WTC11 (cell line): ENCODE measurements around the gene ROR2. TPM values are rescaled to one million over a fixed set of nuclear protein-coding genes. Genes with fewer than 3 reads are reported as not detected.

Experiments
- ATAC-seq: fragments of 200-7000 bp; cut with Tn5 transposase; 2 replicates; pipeline ENCODE4 v1.10.0; 2021; ENCODE audit warnings: mild to moderate bottlenecking, moderate library complexity
- CTCF ChIA-PET: fragments of 300-600 bp; sonication (Branson Sonifier 250); formaldehyde crosslinking; loops from one replicate; lab custom pipeline; 2021; ENCODE audit warnings: antibody characterized with exemption; lab: Charles Lee
- POLR2A ChIA-PET: fragments of 350-600 bp; sonication (Branson Sonifier 250); formaldehyde crosslinking; loops from one replicate; lab custom pipeline; 2021; ENCODE audit warnings: antibody characterized with exemption; lab: Charles Lee
- DNase-seq: peaks from one replicate; pipeline ENCODE4 v3.0.0; 2021; ENCODE audit warnings: low spot score
- H3K27ac Mint-ChIP-seq: 2 replicates; pipeline ENCODE4 v1.8.0; 2021; ENCODE audit warnings: mixed read lengths
- H3K27me3 Mint-ChIP-seq: 2 replicates; pipeline ENCODE4 v1.8.0; 2021; ENCODE audit warnings: low read depth, mild to moderate bottlenecking, moderate library complexity, mixed read lengths
- H3K36me3 Mint-ChIP-seq: 2 replicates; pipeline ENCODE4 v1.8.0; 2021; ENCODE audit warnings: mixed read lengths
- H3K4me1 Mint-ChIP-seq: 2 replicates; pipeline ENCODE4 v1.8.0; 2022; ENCODE audit warnings: mixed read lengths
- H3K4me3 Mint-ChIP-seq: 2 replicates; pipeline ENCODE4 v1.8.0; 2021; ENCODE audit warnings: mild to moderate bottlenecking, moderate library complexity, mixed read lengths
- H3K9me3 Mint-ChIP-seq: 2 replicates; pipeline ENCODE4 v1.8.0; 2021; ENCODE audit warnings: mixed read lengths
- ATF3 ChIP-seq: sonication (generic); formaldehyde crosslinking; conservative IDR thresholded peaks from 2 replicates; pipeline ENCODE4 v1.8.1; 2022; ENCODE audit warnings: mild to moderate bottlenecking, missing genetic modification reagents
- CDX4 ChIP-seq: fragments of 250-450 bp; sonication (Bioruptor Pico); IDR thresholded peaks from 2 replicates; pipeline ENCODE4 v1.9.0; 2021; ENCODE audit warnings: moderate library complexity, mild to moderate bottlenecking, inconsistent platforms, borderline replicate concordance
- CREB1 ChIP-seq: sonication (generic); formaldehyde crosslinking; IDR thresholded peaks from 2 replicates; pipeline ENCODE4 v1.8.0; 2023; ENCODE audit warnings: mild to moderate bottlenecking, missing genetic modification reagents
- E2F4 ChIP-seq: sonication (generic); formaldehyde crosslinking; IDR thresholded peaks from 2 replicates; pipeline ENCODE4 v1.8.1; 2022; ENCODE audit warnings: low read depth, mild to moderate bottlenecking, moderate library complexity, missing genetic modification reagents, borderline replicate concordance
- EMX1 ChIP-seq: fragments of 250-450 bp; sonication (Bioruptor Pico); IDR thresholded peaks from 2 replicates; pipeline ENCODE4 v1.8.0; 2021; ENCODE audit warnings: mild to moderate bottlenecking
- ERG ChIP-seq: fragments of 250-450 bp; sonication (Bioruptor Pico); IDR thresholded peaks from 2 replicates; pipeline ENCODE4 v1.8.0; 2021; ENCODE audit warnings: mild to moderate bottlenecking
- ESRRA ChIP-seq: sonication (generic); formaldehyde crosslinking; IDR thresholded peaks from 2 replicates; pipeline ENCODE4 v1.8.1; 2022; ENCODE audit warnings: mild to moderate bottlenecking, missing genetic modification reagents, borderline replicate concordance
- ETV6 ChIP-seq: sonication (generic); formaldehyde crosslinking; IDR thresholded peaks from 2 replicates; pipeline ENCODE4 v1.8.1; 2022; ENCODE audit warnings: mild to moderate bottlenecking, missing genetic modification reagents
- GRHL2 ChIP-seq: fragments of 250-450 bp; sonication (Bioruptor Pico); IDR thresholded peaks from 2 replicates; pipeline ENCODE4 v1.8.0; 2022; ENCODE audit warnings: mild to moderate bottlenecking, moderate library complexity; ENCODE audit not compliant: insufficient replicate concordance, severe bottlenecking
- HMGA2 ChIP-seq: fragments of 250-450 bp; sonication (Bioruptor Pico); IDR thresholded peaks from 2 replicates; pipeline ENCODE4 v1.4.0; 2021; ENCODE audit warnings: mild to moderate bottlenecking, moderate library complexity
- IRF1 ChIP-seq: sonication (generic); formaldehyde crosslinking; IDR thresholded peaks from 2 replicates; pipeline ENCODE4 v1.8.0; 2023; ENCODE audit warnings: missing genetic modification reagents
- JAZF1 ChIP-seq: fragments of 250-450 bp; sonication (Bioruptor Pico); IDR thresholded peaks from 2 replicates; pipeline ENCODE4 v1.9.0; 2021; ENCODE audit warnings: moderate library complexity, mild to moderate bottlenecking, inconsistent platforms
- KAT7 ChIP-seq: sonication (generic); formaldehyde crosslinking; IDR thresholded peaks from 2 replicates; pipeline ENCODE4 v1.8.1; 2023; ENCODE audit warnings: missing genetic modification reagents, mild to moderate bottlenecking, borderline replicate concordance
- MXD4 ChIP-seq: fragments of 250-450 bp; sonication (Bioruptor Pico); IDR thresholded peaks from 2 replicates; pipeline ENCODE4 v1.8.0; 2021; ENCODE audit warnings: mild to moderate bottlenecking, moderate library complexity, borderline replicate concordance
- PRDM15 ChIP-seq: sonication (generic); formaldehyde crosslinking; IDR thresholded peaks from 2 replicates; pipeline ENCODE4 v1.8.0; 2022; ENCODE audit warnings: missing genetic modification reagents
- PREB ChIP-seq: sonication (generic); formaldehyde crosslinking; IDR thresholded peaks from 2 replicates; pipeline ENCODE4 v1.8.1; 2022; ENCODE audit warnings: mild to moderate bottlenecking, missing genetic modification reagents, moderate library complexity, borderline replicate concordance
- PRRX2 ChIP-seq: fragments of 250-450 bp; sonication (Bioruptor Pico); IDR thresholded peaks from 2 replicates; pipeline ENCODE4 v1.8.0; 2021; ENCODE audit warnings: mild to moderate bottlenecking
- RORB ChIP-seq: fragments of 250-450 bp; sonication (Bioruptor Pico); IDR thresholded peaks from 2 replicates; pipeline ENCODE4 v1.9.0; 2021; ENCODE audit warnings: mild to moderate bottlenecking
- STAT6 ChIP-seq: sonication (generic); formaldehyde crosslinking; conservative IDR thresholded peaks from 2 replicates; pipeline ENCODE4 v1.8.1; 2023; ENCODE audit warnings: mild to moderate bottlenecking, low read depth, missing genetic modification reagents, moderate library complexity
- ZBTB21 ChIP-seq: sonication (generic); formaldehyde crosslinking; IDR thresholded peaks from 2 replicates; pipeline ENCODE4 v1.8.1; 2023; ENCODE audit warnings: mild to moderate bottlenecking, missing genetic modification reagents, borderline replicate concordance
- ZNF138 ChIP-seq: sonication (generic); formaldehyde crosslinking; conservative IDR thresholded peaks from 2 replicates; pipeline ENCODE4 v1.8.1; 2022; ENCODE audit warnings: mild to moderate bottlenecking, moderate library complexity, missing genetic modification reagents
- ZNF232 ChIP-seq: sonication (generic); formaldehyde crosslinking; IDR thresholded peaks from 2 replicates; pipeline ENCODE4 v1.8.0; 2022; ENCODE audit warnings: mild to moderate bottlenecking, missing genetic modification reagents
- ZNF263 ChIP-seq: sonication (generic); formaldehyde crosslinking; IDR thresholded peaks from 2 replicates; pipeline ENCODE4 v1.8.1; 2022; ENCODE audit warnings: low read depth, mild to moderate bottlenecking, moderate library complexity, missing genetic modification reagents
- ZNF416 ChIP-seq: fragments of 250-450 bp; sonication (Bioruptor Pico); IDR thresholded peaks from 2 replicates; pipeline ENCODE4 v1.9.0; 2021; ENCODE audit warnings: mild to moderate bottlenecking, inconsistent platforms
- total RNA-seq: library from RNA; stranded (reverse); gene quantifications from 3 replicates; pipeline ENCODE4 v1.2.3, GENCODE V29; 2021

ROR2 gene
- total RNA-seq, 1 experiment from 2014 or later: 19.8 TPM

GRCh38 chr9:91522481-91522880 is 427.5 kb downstream of the ROR2 start:
- Mint-ChIP-seq H3K36me3 (no peaks in the 10 kb centered on the region; the same call in 1 of the 2 replicates), H3K4me1 (peaks cover 10% of the 10 kb centered on the region), H3K9me3 (peaks cover 21% of the 10 kb centered on the region), H3K27me3 (no peaks in the 10 kb centered on the region), H3K27ac (no peak overlapping the region), H3K4me3 (no peak overlapping the region)
- ChIA-PET POLR2A (no interaction called here), CTCF (no interaction called here)
- TF ChIP-seq ZNF416: no peak
- TF ChIP-seq ATF3 (CRISPR knock-in tag): no peak
- no peak for TF ChIP-seq ESRRA (CRISPR knock-in tag)
- TF ChIP-seq E2F4: no peak
- TF ChIP-seq MXD4: no peak
- TF ChIP-seq CDX4: no peak
- no peak for TF ChIP-seq KAT7 (CRISPR knock-in tag)
- no peak for TF ChIP-seq STAT6 (CRISPR knock-in tag)
- TF ChIP-seq GRHL2 (CRISPR knock-in tag): no peak
- no peak for TF ChIP-seq EMX1 (CRISPR knock-in tag)
- no peak for TF ChIP-seq PRDM15
- TF ChIP-seq ZNF232 (CRISPR knock-in tag): no peak
- TF ChIP-seq ERG (CRISPR knock-in tag): no peak
- no peak for TF ChIP-seq ETV6
- TF ChIP-seq JAZF1 (CRISPR knock-in tag): no peak
- ATAC-seq (no peak), DNase-seq (no peak)

- Mint-ChIP-seq H3K9me3 (peaks cover 24% of the 10 kb centered on the region), H3K4me1 (peaks cover 16% of the 10 kb centered on the region), H3K4me3 (no peak overlapping the region), H3K27me3 (no peaks in the 10 kb centered on the region), H3K27ac (no peak overlapping the region), H3K36me3 (peaks cover 3% of the 10 kb centered on the region; the same call in 1 of the 2 replicates)
- no peak for ATAC-seq
- POLR2A ChIA-PET: no interaction called here
- CTCF ChIA-PET: no interaction called here
- DNase-seq: no peak
- TF ChIP-seq PREB (CRISPR knock-in tag): no peak
- no peak for TF ChIP-seq ZNF232 (CRISPR knock-in tag)
- no peak for TF ChIP-seq PRRX2 (CRISPR knock-in tag)
- TF ChIP-seq ZNF138 (CRISPR knock-in tag): no peak
- no peak for TF ChIP-seq ZBTB21 (CRISPR knock-in tag)
- no peak for TF ChIP-seq CREB1 (CRISPR knock-in tag)
- TF ChIP-seq KAT7 (CRISPR knock-in tag): no peak
- TF ChIP-seq HMGA2: no peak
- TF ChIP-seq ZNF263: no peak
- no peak for TF ChIP-seq RORB (CRISPR knock-in tag)
- no peak for TF ChIP-seq IRF1
Observed at GRCh38 chr9:91519520-91520277, 430.3 kb downstream of the ROR2 start.
